ENCODE measurements around the gene TAF1C.

DNA sequence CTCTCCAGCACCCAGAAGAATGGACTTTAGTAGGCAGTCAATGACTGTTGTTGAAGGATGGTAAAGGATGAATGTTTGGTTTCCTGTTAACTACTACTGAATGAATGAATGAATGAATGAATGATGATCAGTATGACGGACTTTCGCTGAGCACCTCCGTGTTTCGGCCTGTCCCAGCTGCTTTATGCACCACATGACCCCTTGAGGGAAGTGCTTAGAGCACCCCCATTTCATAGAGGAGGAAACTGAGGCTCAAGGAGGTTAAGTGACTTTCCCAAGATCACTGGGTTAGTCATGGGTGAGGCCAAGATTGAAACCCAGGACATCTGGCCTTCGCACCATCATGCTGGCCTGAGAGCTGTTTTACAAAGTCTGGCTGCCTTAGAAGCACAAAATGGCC, 46.1 kb upstream of the TAF1C start:
- TF ChIP-seq CTCF (IDR thresholded peaks at IDR 0.05; ENCODE audit: low read length), result no peak
- no peak for TF ChIP-seq EZH2 (IDR thresholded peaks at IDR 0.05; ENCODE audit: borderline replicate concordance, low read length)

Measured in OCI-LY1 (cell line).